NCI-H2029 (cell line): ENCODE data around the gene C11orf16.
"Not testable (repeated sequence)": the region's sequence is repeated elsewhere in the genome, so short reads cannot be mapped to it uniquely, and the experiment has no call there.

Source experiments
- DNase-seq: peaks from one replicate; lab custom pipeline; 2025; lab: John Stamatoyannopoulos, UW

The C11orf16 gene

GRCh38 chr11:8937159-8937558, 4.4 kb upstream of the C11orf16 start:
- no peak for DNase-seq

GRCh38 chr11:8935789-8936188, 3.0 kb upstream of the C11orf16 start:
- DNase-seq = not testable (repeated sequence)

- DNase-seq = no peak
Observed at GRCh38 chr11:8934742-8935488, 2.2 kb upstream of the C11orf16 start.

- no peak for DNase-seq
Observed at GRCh38 chr11:8933931-8934330, 1.2 kb upstream of the C11orf16 start.

- DNase-seq = no peak
Observed at GRCh38 chr11:8930456-8931175, 2.1 kb downstream of the C11orf16 start.

- DNase-seq = no peak
Observed at GRCh38 chr11:8928981-8929615, 3.6 kb downstream of the C11orf16 start.

GRCh38 chr11:8928205-8928604, 4.5 kb downstream of the C11orf16 start:
- no peak for DNase-seq

GRCh38 chr11:8927233-8927632, 5.5 kb downstream of the C11orf16 start:
- no peak for DNase-seq

GRCh38 chr11:8926236-8926635, 6.5 kb downstream of the C11orf16 start:
- no peak for DNase-seq

- DNase-seq = no peak
Observed at GRCh38 chr11:8925711-8926110, 7.0 kb downstream of the C11orf16 start.

GRCh38 chr11:8922691-8923090, 10.1 kb downstream of the C11orf16 start:
- DNase-seq = no peak

GRCh38 chr11:8917157-8917825, 15.5 kb downstream of the C11orf16 start:
- no peak for DNase-seq

- no peak for DNase-seq
Observed at GRCh38 chr11:8914661-8915018, 18.1 kb downstream of the C11orf16 start.

- peak; percentile 15 for DNase-seq
Observed at GRCh38 chr11:8913961-8914660, 18.6 kb downstream of the C11orf16 start.

- DNase-seq = peak; percentile 93
Observed at GRCh38 chr11:8911029-8911823, 21.5 kb downstream of the C11orf16 start, which contains the start of gene AKIP1. AKIP1 (plus strand) TSS chr11:8911189; CDS start chr11:8911450, 261 bp downstream.

GRCh38 chr11:8910649-8911026, 22.1 kb downstream of the C11orf16 start:
- no peak for DNase-seq

GRCh38 chr11:8908099-8908498, 24.6 kb downstream of the C11orf16 start:
- DNase-seq = no peak

- no peak for DNase-seq
Observed at GRCh38 chr11:8907116-8907515, 25.6 kb downstream of the C11orf16 start.

GRCh38 chr11:8905528-8906165, 27.1 kb downstream of the C11orf16 start:
- no peak for DNase-seq

- no peak for DNase-seq
Observed at GRCh38 chr11:8899119-8899753, 33.5 kb downstream of the C11orf16 start.
